Inferior parietal cortex (tissue), 1 donor: Measurements from ENCODE around the gene ASH1L.
"Not testable (repeated sequence)": the region's sequence is repeated elsewhere in the genome, so short reads cannot be mapped to it uniquely, and the experiment has no call there.

Experiments
- DNase-seq: peaks from one replicate; pipeline ENCODE4 v3.0.0-alpha.2; 2016; ENCODE audit errors: extremely low spot score

Gene ASH1L

DNA sequence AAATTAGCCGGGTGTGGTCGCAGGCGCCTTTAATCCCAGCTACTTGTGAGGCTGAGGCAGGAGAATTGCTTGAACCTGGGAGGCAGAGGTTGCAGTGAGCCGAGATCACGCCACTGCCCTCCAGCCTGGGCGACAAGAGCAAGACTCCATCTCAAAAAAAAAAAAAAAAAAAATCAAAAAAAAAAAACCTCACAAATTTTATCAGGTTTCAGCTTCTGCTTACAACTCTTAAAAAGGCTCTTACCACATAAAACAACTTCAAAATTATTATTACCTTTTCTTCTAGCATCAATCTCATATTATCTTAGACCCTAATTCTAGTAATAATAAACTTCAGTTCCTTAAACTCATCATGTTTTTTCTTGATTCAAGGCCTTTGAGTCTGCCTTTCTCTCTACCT is 120.2 kb downstream of the ASH1L start:
- DNase-seq, result not testable (repeated sequence)

DNA sequence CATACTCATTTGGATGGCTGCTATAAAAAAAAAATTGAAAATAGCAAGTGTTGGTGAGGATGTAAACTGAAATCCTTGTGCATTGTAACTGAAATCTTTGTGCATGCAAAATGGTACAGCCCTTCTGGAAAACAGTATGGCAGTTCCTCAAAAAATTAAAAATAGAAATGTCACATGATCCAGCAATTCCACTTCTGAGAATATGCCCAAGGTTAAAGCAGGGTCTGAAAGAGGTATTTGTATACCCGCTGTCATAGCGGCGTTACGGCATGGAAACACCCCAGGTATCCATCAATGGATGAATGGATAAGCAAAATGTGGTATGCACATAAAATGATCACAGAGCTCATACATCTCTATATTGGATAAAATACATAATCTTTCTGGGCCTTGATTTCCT is 125.2 kb downstream of the ASH1L start:
- DNase-seq, result no peak

DNA sequence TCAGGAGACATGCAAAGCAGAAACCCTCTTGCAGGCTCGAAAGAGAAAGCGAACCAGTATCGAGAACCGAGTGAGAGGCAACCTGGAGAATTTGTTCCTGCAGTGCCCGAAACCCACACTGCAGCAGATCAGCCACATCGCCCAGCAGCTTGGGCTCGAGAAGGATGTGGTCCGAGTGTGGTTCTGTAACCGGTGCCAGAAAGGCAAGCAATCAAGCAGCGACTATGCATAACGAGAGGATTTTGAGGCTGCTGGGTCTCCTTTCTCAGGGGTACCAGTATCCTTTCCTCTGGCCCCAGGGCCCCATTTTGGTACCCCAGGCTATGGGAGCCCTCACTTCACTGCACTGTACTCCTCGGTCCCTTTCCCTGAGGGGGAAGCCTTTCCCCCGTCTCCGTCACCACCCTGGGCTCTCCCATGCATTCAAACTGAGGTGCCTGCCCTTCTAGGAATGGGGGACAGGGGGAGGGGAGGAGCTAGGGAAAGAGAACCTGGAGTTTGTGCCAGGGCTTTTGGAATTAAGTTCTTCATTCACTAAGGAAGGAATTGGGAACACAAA is 128.7 kb downstream of the ASH1L start:
- DNase-seq, result not testable (repeated sequence)

DNA sequence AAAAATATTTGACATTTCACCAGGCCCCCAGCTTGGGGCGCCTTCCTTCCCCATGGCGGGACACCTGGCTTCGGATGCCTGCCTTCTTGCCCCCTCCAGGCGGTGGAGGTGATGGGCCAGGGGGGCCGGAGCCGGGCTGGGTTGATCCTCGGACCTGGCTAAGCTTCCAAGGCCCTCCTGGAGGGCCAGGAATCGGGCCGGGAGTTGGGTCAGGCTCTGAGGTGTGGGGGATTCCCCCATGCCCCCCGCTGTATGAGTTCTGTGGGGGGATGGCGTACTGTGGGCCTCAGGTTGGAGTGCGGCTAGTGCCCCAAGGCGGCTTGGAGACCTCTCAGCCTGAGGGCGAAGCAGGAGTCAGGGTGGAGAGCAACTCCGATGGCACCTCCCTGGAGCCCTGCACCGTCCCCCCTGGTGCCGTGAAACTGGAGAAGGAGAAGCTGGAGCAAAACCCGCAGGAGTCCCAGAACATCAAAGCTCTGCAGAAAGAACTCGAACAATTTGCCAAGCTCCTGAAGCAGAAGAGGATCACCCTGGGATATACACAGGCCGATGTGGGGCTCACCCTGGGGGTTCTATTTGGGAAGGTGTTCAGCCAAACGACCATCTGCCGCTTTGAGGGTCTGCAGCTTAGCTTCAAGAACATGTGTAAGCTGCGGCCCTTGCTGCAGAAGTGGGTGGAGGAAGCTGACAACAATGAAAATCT is 129.3 kb downstream of the ASH1L start:
- DNase-seq, result not testable (repeated sequence)

DNA sequence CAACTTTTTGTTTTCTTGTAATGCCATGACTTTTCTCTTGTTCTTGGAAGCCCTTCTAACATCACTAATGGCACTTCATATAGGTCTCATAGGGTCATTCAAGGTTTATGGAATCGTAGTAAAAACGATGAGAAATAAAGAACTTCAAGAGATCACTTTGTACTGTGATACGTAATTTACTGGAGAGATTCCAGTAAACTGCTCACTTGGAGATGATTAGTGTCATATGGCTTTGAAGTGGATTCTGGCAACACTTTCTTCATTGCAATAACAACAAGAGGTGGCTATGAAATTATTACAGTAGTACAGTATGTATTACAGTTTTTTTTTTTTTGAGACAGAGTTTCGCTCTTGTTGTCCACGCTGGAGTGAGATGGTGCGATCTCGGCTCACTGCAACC is 138.5 kb downstream of the ASH1L start:
- no peak for DNase-seq

DNA sequence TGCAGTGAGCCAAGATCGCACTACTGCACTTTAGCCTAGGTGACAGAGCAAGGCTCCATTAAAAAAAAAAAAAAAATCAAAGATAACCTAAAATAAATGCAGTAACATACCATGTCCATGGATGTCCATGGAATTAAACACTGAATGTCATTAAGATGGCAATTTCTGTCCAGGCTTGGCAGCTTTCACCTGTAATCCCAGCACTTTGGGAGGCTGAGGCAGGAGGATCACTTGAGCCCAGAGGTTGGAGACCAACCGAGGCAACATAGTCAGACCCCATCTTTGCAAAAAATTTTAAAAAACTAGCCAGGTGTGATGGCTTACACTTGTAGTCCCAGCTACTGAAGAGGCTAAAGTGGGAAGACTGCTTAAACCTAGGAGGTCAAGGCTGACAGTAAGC is 141.8 kb downstream of the ASH1L start:
- DNase-seq, result no peak

DNA sequence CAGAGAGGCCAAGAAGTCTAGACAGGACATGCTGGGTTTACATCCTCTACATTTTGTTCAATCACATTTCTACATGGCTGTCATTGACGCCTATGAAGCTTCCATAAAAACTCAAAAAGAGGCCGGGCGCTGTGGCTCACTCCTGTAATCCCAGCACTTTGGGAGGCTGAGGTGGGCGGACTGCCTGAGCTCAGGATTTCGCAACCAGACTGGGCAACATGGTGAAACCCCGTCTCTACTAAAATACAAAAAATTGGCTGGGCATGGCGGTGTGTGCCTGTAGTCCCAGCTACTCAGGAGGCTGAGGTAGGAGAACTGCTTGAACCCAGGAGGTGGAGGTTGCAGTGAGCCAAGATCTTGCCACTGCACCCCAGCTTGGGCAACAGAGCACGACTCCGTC is 150.8 kb downstream of the ASH1L start:
- not testable (repeated sequence) for DNase-seq

DNA sequence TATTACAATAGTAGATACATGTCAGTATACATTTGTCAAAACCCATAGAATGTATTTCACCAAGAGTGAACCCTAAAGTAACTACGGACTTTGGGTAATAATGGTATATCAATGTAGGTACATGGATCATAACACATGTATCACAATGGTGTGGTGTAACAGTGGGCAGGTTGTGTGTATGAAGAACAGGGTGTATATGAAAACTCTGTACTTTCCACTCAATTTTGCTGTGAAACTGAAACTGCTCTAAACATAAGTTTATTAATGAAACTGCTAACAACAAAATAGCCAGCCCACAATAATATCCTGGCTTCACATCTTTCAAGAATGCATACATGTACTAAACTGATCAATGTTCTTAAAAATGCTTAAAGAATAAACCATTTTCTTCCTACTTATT is 151.7 kb downstream of the ASH1L start:
- DNase-seq, result no peak

DNA sequence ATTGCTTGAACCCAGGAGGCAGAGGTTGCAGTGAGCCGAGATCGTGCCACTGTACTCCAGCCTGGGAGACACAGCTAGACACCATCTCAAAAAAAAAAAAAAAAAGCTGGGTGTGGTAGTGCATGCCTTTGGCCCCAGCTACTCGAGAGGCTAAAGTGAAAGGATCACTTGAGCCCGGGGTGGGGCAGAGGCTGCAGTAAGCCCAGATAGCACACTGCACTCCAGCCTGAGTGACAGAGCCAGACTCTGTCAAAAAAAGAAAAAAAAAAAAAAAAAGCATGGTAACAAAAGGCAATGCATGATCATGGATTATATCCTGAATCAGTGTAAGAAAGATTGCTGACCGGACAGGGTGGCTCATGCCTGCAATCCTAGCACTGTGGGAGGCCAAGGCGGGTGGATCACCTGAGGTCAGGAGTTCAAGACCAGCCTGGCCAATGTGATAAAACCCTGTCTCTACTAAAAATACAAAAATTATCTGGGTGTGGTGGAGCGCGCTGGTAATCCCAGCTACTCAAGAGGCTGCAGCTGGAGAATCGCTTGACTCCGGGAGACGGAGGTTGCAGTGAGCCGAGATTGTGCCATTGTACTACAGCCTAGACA is 165.6 kb downstream of the ASH1L start:
- DNase-seq, result no peak

DNA sequence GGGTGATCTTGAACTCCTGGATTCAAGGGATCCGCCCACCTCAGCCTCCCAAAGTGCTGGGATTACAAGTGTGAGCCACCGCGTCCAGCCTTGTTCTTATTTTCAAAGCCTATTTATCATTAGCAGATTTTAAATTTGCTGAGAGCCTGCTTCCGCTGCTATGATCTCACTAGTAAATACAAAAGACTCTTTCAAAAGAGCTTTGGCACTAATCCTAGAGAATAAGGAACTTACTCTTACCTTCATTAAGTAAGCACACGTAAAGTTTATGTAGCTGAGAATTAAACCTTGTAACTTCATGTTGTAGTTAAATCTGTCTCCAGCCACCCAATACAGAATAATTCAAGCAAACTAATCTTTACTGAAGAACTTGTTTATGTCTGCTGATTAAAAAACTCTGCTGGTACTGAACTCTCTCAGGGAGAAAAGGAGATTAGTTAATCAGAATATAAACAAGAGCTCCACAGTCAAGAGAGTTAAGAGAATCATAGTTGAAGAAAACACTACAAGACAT is 169.6 kb downstream of the ASH1L start:
- DNase-seq, result no peak

DNA sequence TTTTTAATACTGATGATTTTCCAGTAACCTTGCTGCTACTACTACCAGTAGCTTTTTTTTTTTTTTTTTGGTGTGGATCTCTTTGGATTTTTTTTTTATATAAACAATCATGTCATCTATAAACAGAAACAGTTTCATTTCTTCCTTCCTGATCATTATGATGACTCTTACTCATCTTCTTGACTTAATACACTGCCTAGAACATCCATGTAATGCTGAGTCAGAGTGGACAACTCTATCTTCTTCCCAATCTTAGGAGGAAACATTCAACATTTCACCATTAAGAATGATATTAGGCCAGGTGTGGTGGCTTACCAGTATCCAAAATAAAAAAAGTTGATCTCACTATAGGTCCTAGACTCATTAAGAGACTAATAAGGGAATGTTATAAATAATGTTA is 172.8 kb downstream of the ASH1L start:
- no peak for DNase-seq

DNA sequence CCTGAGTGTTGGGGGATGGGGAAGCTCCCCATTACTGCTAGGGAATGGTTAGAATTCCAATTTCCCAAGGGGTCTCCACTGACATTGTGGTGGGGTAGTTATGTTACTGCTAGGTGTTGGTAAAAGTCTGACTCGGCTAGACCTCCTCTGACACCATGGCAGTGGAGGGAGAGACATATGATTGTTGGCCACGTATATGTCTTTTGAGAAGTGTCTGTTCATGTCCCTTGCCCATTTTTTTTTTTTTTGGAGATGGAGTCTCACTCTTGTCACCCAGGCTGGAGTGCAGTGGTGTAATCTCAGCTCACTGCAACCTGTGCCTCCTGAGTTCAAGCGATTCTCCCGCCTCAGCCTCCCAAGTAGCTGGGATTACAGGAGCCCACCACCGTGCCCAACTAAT is 176.8 kb downstream of the ASH1L start:
- DNase-seq, result not testable (repeated sequence)

DNA sequence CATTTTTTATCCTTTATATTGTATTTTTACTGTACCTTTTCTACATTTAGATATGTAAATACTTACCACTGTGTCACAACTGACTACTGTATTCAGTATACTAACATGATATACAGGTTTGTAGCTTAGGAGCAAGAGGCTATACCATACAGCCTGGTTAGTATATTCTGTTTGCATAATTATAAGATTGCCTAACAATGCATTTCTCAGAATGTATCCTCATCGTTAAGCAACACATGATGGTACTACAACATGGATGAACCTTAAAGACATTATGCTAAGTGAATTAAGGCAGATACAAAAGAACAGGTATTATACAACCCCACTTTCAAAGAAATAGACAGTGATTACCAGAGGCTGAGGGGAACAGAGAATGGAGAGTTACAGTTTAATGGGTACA is 179.2 kb downstream of the ASH1L start:
- DNase-seq, result no peak

DNA sequence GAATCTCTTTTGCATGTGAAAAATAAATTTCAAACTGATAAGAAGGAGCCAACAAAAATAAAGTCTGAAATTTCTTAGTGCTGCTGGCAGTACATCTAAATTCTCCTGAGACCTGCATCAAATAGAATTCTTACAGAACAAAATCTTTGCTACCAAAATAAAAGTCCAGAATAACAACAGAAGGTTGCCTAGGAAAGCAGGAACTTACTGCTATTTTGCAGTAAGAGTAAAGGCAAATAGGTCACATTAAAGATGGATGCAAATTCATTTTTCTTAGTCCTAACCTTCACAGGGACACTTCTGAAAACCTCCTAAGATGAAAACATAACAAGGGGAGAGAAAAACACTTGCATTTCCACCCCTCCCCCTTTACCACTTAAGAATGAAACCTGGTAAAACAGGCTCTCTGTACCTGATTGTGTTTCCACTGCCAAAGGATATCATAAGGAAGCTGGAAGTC is 182.9 kb downstream of the ASH1L start:
- peak; percentile 22 for DNase-seq

DNA sequence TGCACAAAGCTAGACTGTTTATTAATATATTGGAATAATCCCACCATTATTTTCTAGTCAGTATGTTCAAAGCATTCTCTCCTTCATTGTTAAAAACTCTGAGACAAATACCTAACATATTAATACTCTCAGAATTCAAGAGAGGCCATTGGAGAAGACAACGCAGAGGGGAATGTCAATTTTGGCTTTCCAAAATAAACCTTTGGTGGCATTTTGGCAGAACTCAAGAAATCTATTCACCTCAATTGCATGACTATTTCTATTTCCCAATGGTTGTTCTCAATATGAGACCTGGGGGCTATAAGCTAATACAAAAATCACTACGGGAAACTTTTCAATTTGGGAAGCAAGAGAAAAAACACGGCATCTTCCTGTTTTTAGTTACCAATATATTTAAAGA is 183.4 kb downstream of the ASH1L start:
- DNase-seq, result no peak

DNA sequence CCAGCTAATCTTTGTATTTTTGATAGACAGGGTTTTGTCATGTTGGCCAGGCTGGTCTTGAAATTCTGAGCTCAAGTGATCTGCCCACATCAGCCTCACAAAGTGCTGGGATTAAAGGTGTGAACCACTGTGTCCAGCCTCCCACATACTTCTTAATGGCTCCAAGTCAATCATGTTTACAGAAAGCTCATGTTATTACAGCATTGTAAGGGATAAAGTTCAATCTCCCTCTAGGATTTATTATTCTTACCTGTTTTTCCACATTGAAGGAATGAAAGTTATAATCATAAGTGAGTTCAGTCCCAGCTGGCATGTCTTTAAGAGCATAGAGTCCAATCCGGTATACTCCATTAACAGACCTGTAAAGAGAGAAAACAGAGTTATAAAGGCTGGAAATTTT is 202.6 kb downstream of the ASH1L start:
- DNase-seq, result no peak

DNA sequence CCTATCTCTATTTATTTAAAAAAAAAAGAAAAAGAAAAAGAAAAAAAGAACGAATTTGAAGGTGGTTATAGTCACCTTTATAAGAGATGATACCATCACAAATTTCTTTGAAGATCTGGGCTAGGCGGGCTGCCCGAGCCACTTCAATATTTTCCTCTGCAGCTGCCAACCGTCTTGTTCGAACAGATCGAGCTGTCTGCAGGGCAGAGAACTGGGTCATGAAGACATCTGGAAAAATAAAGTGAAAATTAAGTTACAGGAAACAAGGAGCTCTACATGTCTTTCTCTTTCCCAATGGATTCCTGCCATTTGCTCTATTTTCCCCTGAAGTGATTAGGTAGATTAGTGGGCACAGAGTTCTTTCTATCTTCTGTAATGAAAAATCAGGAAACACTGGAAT is 210.0 kb downstream of the ASH1L start:
- DNase-seq, result no peak

DNA sequence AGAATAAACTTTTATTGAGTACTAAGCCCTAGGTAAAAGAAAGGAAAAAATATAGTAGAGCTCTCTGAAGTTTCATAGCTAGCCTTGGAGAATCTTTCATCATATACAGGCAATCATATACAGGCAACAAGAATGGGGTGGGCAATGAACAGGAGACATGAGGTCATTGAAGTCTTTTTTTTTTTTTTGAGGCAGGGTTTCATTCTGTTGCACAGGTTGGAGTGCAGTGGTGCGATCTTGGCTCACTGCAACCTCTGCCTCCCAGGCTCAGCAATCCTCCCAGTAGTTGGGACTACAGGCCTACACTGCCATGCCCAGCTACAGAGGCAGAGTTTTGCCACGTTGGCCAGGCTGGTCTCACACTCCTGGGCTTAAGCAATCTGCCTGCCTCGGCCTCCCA is 219.8 kb downstream of the ASH1L start:
- DNase-seq, result no peak

DNA sequence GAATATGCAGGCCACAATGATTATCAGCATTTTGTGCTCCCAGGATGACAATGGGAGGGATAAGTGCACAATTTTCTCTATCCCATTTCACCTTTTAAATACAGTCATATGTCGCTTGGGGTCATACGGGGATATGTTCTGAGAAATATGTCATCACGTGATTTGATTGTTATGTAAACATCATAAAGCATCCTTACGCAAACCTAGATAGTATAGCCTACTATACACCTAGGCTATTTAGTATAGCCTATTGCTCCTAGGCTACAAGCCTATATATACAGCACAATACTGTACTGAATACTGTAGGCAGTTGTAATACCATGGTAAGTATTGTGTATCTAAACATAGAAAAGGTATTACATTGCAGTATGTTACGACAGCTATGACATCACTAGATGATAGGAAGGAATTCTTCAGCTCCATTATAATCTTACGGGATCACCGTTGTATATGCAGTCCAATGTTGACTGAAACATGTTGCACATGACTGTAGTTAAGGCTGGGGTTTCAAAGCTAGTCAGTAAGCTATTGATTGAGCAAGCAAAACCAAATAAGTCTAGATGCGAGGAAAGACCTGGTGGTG is 223.0 kb downstream of the ASH1L start:
- no peak for DNase-seq

DNA sequence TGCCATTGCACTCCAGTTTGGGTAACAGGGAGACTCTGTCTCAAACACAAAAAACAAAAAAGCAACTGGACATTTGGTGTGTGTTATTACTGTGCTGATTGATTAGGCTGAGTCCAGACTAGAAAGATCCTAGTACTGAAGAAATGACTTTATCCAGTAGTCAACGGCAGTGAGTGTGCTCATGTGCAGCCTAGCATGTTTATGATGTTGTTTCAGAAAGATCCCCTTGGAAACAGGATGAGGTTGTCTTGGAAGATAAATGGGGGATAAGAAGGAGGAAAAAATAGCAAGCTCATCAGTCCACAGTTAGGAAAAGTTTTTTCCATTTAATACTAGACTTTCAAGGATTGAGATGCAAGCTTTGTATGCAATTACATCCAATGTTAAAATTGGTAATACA is 227.6 kb downstream of the ASH1L start:
- no peak for DNase-seq

DNA sequence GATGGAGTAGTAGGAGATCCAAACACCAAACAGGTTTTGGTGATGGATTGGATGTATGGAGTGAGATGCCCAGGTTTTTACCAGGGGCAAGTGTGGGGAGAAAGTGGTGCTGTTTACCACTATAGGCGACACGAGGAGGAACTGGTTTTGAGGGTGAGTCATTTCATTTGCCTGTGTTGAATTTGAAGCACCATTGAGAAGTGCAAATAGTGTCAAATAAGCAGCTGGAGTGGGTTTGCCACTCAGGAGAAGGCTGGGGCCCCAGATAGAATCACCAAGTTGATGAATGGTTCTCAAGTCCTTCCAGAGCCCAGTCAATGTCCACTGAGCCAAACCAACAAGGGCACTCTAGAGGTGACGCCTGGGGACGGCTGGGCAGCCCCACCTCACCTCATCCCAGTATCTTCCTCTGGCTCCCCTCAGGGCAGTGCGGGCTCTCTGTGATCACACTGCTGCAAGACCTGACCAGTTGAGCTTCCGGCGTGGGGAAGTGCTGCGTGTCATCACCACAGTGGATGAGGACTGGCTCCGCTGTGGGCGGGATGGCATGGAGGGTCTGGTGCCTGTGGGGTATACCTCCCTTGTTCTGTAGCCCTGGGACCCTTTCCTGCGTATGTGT is 232.5 kb downstream of the ASH1L start:
- no peak for DNase-seq

DNA sequence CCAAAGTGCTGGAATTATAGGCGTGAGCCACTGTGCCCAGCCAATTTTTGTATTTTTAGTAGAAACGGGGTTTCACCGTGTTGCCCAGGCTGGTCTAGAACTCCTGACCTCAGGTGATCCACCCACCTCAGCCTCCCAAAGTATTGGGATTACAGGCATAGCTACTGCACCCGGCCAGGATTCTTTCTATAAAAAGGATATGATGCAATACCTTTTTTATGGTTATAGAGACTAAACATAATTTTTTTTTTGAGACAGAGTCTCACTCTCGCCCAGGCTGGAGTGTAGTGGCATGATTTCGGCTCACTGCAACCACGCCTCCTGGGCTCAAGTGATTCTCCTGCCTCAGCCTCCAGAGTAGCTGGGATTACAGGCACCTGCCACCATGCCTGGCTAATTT is 233.7 kb downstream of the ASH1L start:
- DNase-seq, result not testable (repeated sequence)
